Activated B cell treated with CpG ODN at 0.5 μM for 24 hours (primary cell): ENCODE results near the gene LGALS1. TPM values are rescaled to one million over a fixed set of nuclear protein-coding genes. Genes with fewer than 3 reads are reported as not detected.

Experiments
- ATAC-seq: fragments of 200-7000 bp; cut with Tn5 transposase; one replicate; pipeline ENCODE4 v1.10.0; 2021; ENCODE audit warnings: low read depth, mild to moderate bottlenecking, moderate library complexity
- CTCF ChIA-PET: fragments of 350-600 bp; sonication (Branson Sonifier 250); formaldehyde crosslinking; loops from one replicate; lab custom pipeline; 2021; ENCODE audit warnings: antibody characterized with exemption; lab: Charles Lee
- POLR2A ChIA-PET: fragments of 350-600 bp; sonication (Branson Sonifier 250); formaldehyde crosslinking; loops from one replicate; lab custom pipeline; 2021; ENCODE audit warnings: antibody characterized with exemption; lab: Charles Lee
- DNase-seq: peaks from one replicate; pipeline ENCODE4 v3.0.0; 2022
- H3K27ac Mint-ChIP-seq: one replicate; pipeline ENCODE4 v1.8.0; 2020; ENCODE audit warnings: mixed read lengths
- H3K27me3 Mint-ChIP-seq: one replicate; pipeline ENCODE4 v1.8.0; 2021; ENCODE audit warnings: mixed read lengths
- H3K36me3 Mint-ChIP-seq: one replicate; pipeline ENCODE4 v1.8.0; 2021; ENCODE audit warnings: low read depth, mixed read lengths
- H3K4me1 Mint-ChIP-seq: one replicate; pipeline ENCODE4 v1.8.0; 2021; ENCODE audit warnings: mixed read lengths
- H3K4me3 Mint-ChIP-seq: one replicate; pipeline ENCODE4 v1.8.0; 2020; ENCODE audit warnings: mild to moderate bottlenecking, mixed read lengths
- H3K9me3 Mint-ChIP-seq: one replicate; pipeline ENCODE4 v1.8.0; 2020; ENCODE audit warnings: mixed read lengths
- intact Hi-C: fragments of 100-400 bp; cut with micrococcal nuclease; formaldehyde crosslinking; loops from one replicate; pipeline ENCODE4 v1.15.1; 2024
- total RNA-seq: library from RNA; stranded (reverse); gene quantifications from 2 replicates; pipeline ENCODE4 v1.2.3, GENCODE V29; 2022
- TF ChIP-seq, protein P1 (sequence below): fragments of 200-600 bp; IDR thresholded peaks from one replicate; pipeline ENCODE4 v1.8.0; 2022; ENCODE audit warnings: antibody characterized with exemption, mild to moderate bottlenecking

The LGALS1 gene
- total RNA-seq, 1 donor from 2014 or later = 230 TPM

DNA sequence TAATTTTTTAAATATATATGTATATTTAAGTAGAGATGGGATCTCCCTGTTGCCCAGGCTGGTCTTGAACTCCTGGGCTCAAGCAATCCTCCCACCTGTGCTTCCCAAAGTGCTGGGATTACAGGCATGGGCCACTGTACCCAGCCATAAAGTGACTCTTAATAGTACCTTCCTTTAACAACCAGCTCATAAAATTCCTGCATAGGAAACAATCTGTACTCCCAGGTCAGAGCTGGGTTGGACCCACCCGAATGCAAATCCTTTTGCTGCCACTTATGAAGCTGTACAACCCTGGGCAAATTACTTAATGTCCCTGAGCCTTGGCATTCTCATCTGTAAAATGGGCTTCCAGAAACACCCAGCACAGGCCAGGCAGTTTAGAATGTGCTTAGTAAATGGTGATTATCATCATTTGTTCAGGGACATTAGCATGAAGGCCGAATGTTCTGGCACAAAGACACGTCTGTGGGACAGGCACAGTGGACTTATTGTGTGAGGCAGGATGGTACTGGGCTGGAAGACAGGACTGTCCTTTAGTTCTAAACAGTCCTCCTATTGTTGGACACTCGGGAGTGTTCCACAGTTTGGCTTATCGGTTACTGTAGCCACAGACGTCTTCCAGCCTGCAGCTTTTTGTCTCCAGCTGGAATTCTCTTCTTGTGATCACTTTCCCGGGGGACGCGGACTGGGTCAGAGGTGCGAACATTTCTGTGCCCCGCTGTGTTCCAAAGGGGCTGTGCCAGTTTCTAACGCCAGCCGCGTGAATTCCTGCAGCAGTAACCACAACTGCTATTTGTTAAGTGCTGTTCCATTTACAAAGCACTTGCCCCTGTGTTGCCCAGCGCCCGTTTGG is 11.0 kb upstream of the LGALS1 start:
- TF ChIP-seq, protein P1, sequence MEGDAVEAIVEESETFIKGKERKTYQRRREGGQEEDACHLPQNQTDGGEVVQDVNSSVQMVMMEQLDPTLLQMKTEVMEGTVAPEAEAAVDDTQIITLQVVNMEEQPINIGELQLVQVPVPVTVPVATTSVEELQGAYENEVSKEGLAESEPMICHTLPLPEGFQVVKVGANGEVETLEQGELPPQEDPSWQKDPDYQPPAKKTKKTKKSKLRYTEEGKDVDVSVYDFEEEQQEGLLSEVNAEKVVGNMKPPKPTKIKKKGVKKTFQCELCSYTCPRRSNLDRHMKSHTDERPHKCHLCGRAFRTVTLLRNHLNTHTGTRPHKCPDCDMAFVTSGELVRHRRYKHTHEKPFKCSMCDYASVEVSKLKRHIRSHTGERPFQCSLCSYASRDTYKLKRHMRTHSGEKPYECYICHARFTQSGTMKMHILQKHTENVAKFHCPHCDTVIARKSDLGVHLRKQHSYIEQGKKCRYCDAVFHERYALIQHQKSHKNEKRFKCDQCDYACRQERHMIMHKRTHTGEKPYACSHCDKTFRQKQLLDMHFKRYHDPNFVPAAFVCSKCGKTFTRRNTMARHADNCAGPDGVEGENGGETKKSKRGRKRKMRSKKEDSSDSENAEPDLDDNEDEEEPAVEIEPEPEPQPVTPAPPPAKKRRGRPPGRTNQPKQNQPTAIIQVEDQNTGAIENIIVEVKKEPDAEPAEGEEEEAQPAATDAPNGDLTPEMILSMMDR = no peak
- CTCF ChIA-PET = interaction anchor here (1.0 to 2.2 kb wide), 3 partner anchors 8 to 21 kb away, joined by 4 to 12 read pairs (median 5); no protein-coding TSS in a partner anchor
- POLR2A ChIA-PET = interaction anchor here (0.6 to 8.0 kb wide), 4 partner anchors 9 to 255 kb away, joined by 3 to 181 read pairs (median 6); partner anchors contain the start of gene LGALS1
- no peaks in the 10 kb centered on the region for H3K9me3 Mint-ChIP-seq
- intact Hi-C loops = no loop called here
- H3K4me1 Mint-ChIP-seq = peaks cover 36% of the 10 kb centered on the region
- H3K27ac Mint-ChIP-seq = no peak overlapping the region
- no peaks in the 10 kb centered on the region for H3K27me3 Mint-ChIP-seq
- H3K4me3 Mint-ChIP-seq = no peak overlapping the region
- ATAC-seq (no peak), DNase-seq (no peak)
- peaks cover 30% of the 10 kb centered on the region for H3K36me3 Mint-ChIP-seq

DNA sequence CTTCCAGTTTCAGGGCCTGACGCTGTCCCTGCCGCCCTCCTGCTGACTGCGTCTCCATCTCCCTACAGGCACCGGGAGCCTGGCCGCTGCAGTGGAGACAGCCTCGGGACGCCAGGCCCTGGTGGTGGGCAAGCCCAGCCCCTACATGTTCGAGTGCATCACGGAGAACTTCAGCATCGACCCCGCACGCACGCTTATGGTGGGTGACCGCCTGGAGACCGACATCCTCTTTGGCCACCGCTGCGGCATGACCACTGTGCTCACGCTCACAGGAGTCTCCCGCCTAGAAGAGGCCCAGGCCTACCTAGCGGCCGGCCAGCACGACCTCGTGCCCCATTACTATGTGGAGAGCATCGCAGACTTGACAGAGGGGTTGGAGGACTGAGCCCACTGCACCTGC is 9.9 kb upstream of the LGALS1 start:
- no peaks in the 10 kb centered on the region for H3K27me3 Mint-ChIP-seq
- no peak overlapping the region for H3K4me3 Mint-ChIP-seq
- no peak for ATAC-seq
- CTCF ChIA-PET = no interaction called here
- H3K4me1 Mint-ChIP-seq = peaks cover 25% of the 10 kb centered on the region
- H3K27ac Mint-ChIP-seq = no peak overlapping the region
- TF ChIP-seq, protein P1 = no peak
- H3K9me3 Mint-ChIP-seq = no peaks in the 10 kb centered on the region
- DNase-seq = no peak
- POLR2A ChIA-PET = interaction anchor here (1.4 kb wide), 1 partner anchor 12 kb away, joined by 4 read pairs; no protein-coding TSS in a partner anchor
- intact Hi-C loops = no loop called here
- peaks cover 31% of the 10 kb centered on the region for H3K36me3 Mint-ChIP-seq

DNA sequence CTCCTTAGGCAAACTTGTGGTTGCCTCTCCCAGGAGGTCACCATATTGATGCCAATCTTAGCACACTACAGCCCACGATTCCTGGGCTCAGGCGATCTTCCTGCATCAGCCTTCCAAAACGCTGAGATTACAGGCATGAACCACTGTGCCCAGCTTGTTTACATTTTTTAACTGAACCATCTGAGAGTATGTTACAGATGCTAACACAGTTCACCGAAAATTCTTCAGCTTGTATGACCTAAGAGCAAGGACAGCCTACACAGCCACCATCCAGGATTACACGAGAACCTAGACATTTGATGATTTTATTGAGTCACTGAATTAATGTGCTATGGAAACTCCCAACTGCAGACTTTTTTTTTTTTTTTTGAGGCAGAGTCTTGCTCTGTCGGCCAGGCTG is 5.8 kb upstream of the LGALS1 start:
- POLR2A ChIA-PET = interaction anchor here (0.5 to 9.7 kb wide), 4 partner anchors 9 to 471 kb away, joined by 4 to 181 read pairs (median 7); partner anchors contain the start of gene PDXP
- H3K27me3 Mint-ChIP-seq = no peaks in the 10 kb centered on the region
- intact Hi-C loops = no loop called here

DNA sequence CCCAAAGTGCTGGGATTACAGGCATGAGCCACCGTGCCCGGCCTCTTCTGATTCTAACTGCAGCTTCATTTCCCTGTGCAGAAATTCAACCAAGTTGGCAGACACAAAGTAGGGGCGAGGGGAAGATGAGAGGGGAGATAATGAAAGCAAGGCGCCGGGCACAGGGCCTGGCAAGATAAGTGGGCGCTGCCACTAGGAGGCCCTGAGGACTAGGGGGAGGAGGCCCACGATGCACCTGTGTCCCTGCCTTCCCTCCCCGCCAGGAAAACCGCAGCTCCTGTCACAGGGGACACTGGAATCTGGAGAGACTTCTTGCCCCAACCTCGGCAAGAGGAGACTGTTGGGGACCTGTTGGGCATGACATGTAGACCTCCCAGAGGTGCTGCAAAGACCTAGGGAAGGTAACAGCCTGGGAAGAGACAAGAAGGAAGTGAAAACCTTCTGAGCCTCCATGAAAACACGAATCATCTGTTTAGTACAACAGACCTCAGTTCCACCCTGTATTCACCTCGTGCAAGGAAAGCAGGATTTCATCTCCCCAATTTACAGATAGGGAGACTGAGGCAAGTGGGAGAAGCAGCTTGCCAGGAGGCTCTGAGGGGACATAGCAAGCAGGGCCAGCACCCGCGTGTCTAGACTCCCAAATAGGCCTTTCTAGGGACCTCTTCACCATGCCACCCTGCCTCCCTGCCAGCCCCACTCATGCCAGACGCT is 3.1 kb upstream of the LGALS1 start:
- POLR2A ChIA-PET = interaction anchor here (0.8 to 9.7 kb wide), 3 partner anchors 12 to 29 kb away, joined by 3 to 181 read pairs (median 6); partner anchors contain the start of genes NOL12 and PDXP
- peaks cover 49% of the 10 kb centered on the region for H3K4me1 Mint-ChIP-seq
- CTCF ChIA-PET = interaction anchor here (1.0 to 2.2 kb wide), 4 partner anchors 9 to 29 kb away, joined by 3 to 14 read pairs (median 6); no protein-coding TSS in a partner anchor
- TF ChIP-seq, protein P1 = no peak
- H3K4me3 Mint-ChIP-seq = peak overlapping the region; percentile 28
- intact Hi-C loops = no loop called here
- ATAC-seq (no peak), DNase-seq (peak; percentile 24)
- peak overlapping the region; percentile 78 for H3K27ac Mint-ChIP-seq
- H3K9me3 Mint-ChIP-seq = no peaks in the 10 kb centered on the region
- no peaks in the 10 kb centered on the region for H3K27me3 Mint-ChIP-seq
- peaks cover 4% of the 10 kb centered on the region for H3K36me3 Mint-ChIP-seq

More for the DNA sequence above, 5.8 kb upstream of the LGALS1 start:
- Mint-ChIP-seq H3K4me3 (no peak overlapping the region), H3K27ac (no peak overlapping the region), H3K4me1 (peaks cover 28% of the 10 kb centered on the region), H3K9me3 (no peaks in the 10 kb centered on the region), H3K36me3 (peaks cover 26% of the 10 kb centered on the region)
- ATAC-seq (no peak), DNase-seq (no peak)
- CTCF ChIA-PET = interaction anchor here (0.6 kb wide), 1 partner anchor 28 kb away, joined by 3 read pairs; no protein-coding TSS in a partner anchor
- TF ChIP-seq, protein P1 = no peak
